DOHH2 (cell line): ENCODE data around the gene ZSWIM5.

Experiments used
- H3F3A ChIP-seq: fragments of 200-600 bp; sonication (generic), shearing (Covaris generic); 2 replicates; pipeline ENCODE4 v1.6.0; 2016; ENCODE audit warnings: antibody characterized with exemption, mild to moderate bottlenecking; ENCODE audit not compliant: control insufficient read depth, insufficient read depth
- H3K27ac ChIP-seq: fragments of 200-600 bp; sonication (generic); 2 replicates; pipeline ENCODE4 v1.5.1; 2014; ENCODE audit warnings: low read depth, mild to moderate bottlenecking, low read length, moderate library complexity
- H3K27me3 ChIP-seq: fragments of 200-600 bp; sonication (generic); 2 replicates; pipeline ENCODE4 v1.6.1; 2014; ENCODE audit warnings: mild to moderate bottlenecking, low read length, mixed read lengths; ENCODE audit not compliant: control insufficient read depth
- H3K36me3 ChIP-seq: fragments of 200-600 bp; sonication (generic); 2 replicates; pipeline ENCODE4 v1.6.1; 2014; ENCODE audit warnings: mild to moderate bottlenecking, low read length, moderate library complexity, mixed read lengths; ENCODE audit not compliant: control insufficient read depth
- H3K4me1 ChIP-seq: fragments of 200-600 bp; sonication (generic); 2 replicates; pipeline ENCODE4 v1.6.1; 2014; ENCODE audit warnings: mild to moderate bottlenecking, low read length, mixed read lengths; ENCODE audit not compliant: control insufficient read depth
- H3K4me2 ChIP-seq: fragments of 200-600 bp; sonication (generic); 2 replicates; pipeline ENCODE4 v1.6.0; 2014; ENCODE audit warnings: mild to moderate bottlenecking, low read length, moderate library complexity
- H3K4me3 ChIP-seq: fragments of 200-600 bp; sonication (generic); 2 replicates; pipeline ENCODE4 v1.5.1; 2014; ENCODE audit warnings: mild to moderate bottlenecking, low read length, mixed read lengths
- H3K79me2 ChIP-seq: fragments of 200-600 bp; sonication (generic); 2 replicates; pipeline ENCODE4 v1.6.1; 2014; ENCODE audit warnings: mild to moderate bottlenecking, low read length, mixed read lengths; ENCODE audit not compliant: control insufficient read depth
- H3K9me2 ChIP-seq: fragments of 200-600 bp; sonication (generic); replicated peaks from 2 replicates; pipeline ENCODE4 v1.6.1; 2014; ENCODE audit warnings: mild to moderate bottlenecking, low read length, mixed read lengths; ENCODE audit not compliant: control insufficient read depth
- H3K9me3 ChIP-seq: fragments of 200-600 bp; sonication (generic); 2 replicates; pipeline ENCODE4 v1.6.1; 2014; ENCODE audit warnings: antibody characterized with exemption, low read length, mixed read lengths; ENCODE audit not compliant: control insufficient read depth, insufficient read depth
- H4K20me1 ChIP-seq: fragments of 200-600 bp; sonication (generic); 2 replicates; pipeline ENCODE4 v1.6.0; 2014; ENCODE audit warnings: low read depth, mild to moderate bottlenecking, antibody characterized with exemption, low read length, moderate library complexity; ENCODE audit not compliant: control insufficient read depth, insufficient read depth
- EZH2phosphoT487 ChIP-seq: fragments of 200-600 bp; sonication (generic); IDR thresholded peaks from 2 replicates; pipeline ENCODE4 v1.6.1; 2017; ENCODE audit warnings: borderline replicate concordance, mild to moderate bottlenecking, antibody characterized with exemption, low read length, moderate library complexity, mixed read lengths
- TF ChIP-seq, protein P1 (sequence below): fragments of 200-600 bp; sonication (generic); IDR thresholded peaks from one replicate; pipeline ENCODE4 v1.5.1; 2014; ENCODE audit warnings: antibody characterized with exemption, mild to moderate bottlenecking, low read depth, low read length; ENCODE audit not compliant: poor library complexity, severe bottlenecking

Gene ZSWIM5

GRCh38 chr1:44995467-44996238 is 210.8 kb downstream of the ZSWIM5 start:
- H3K9me3 ChIP-seq, result no peaks in the 10 kb centered on the region
- H3K4me3 ChIP-seq, result no peak overlapping the region
- H3K4me2 ChIP-seq, result no peak overlapping the region
- no peaks in the 10 kb centered on the region for H3K4me1 ChIP-seq
- H3K27me3 ChIP-seq, result no peaks in the 10 kb centered on the region
- H3K27ac ChIP-seq, result no peak overlapping the region
- H3K36me3 ChIP-seq, result no peaks in the 10 kb centered on the region
- no peaks in the 10 kb centered on the region for H3K9me2 ChIP-seq
- TF ChIP-seq EZH2phosphoT487, result no peak
- TF ChIP-seq, protein P1, sequence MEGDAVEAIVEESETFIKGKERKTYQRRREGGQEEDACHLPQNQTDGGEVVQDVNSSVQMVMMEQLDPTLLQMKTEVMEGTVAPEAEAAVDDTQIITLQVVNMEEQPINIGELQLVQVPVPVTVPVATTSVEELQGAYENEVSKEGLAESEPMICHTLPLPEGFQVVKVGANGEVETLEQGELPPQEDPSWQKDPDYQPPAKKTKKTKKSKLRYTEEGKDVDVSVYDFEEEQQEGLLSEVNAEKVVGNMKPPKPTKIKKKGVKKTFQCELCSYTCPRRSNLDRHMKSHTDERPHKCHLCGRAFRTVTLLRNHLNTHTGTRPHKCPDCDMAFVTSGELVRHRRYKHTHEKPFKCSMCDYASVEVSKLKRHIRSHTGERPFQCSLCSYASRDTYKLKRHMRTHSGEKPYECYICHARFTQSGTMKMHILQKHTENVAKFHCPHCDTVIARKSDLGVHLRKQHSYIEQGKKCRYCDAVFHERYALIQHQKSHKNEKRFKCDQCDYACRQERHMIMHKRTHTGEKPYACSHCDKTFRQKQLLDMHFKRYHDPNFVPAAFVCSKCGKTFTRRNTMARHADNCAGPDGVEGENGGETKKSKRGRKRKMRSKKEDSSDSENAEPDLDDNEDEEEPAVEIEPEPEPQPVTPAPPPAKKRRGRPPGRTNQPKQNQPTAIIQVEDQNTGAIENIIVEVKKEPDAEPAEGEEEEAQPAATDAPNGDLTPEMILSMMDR, result no peak
- H3K79me2 ChIP-seq, result no peaks in the 10 kb centered on the region
- no peaks in the 10 kb centered on the region for H3F3A ChIP-seq
- no peaks in the 10 kb centered on the region for H4K20me1 ChIP-seq

GRCh38 chr1:44994309-44994898 is 212.0 kb downstream of the ZSWIM5 start:
- H3K27me3 ChIP-seq, result no peaks in the 10 kb centered on the region
- H3K36me3 ChIP-seq, result no peaks in the 10 kb centered on the region
- H3F3A ChIP-seq, result no peaks in the 10 kb centered on the region
- no peaks in the 10 kb centered on the region for H3K4me1 ChIP-seq
- no peak overlapping the region for H3K4me3 ChIP-seq
- no peaks in the 10 kb centered on the region for H3K9me3 ChIP-seq
- no peaks in the 10 kb centered on the region for H3K9me2 ChIP-seq
- no peak overlapping the region for H3K4me2 ChIP-seq
- TF ChIP-seq, protein P1, result no peak
- no peak for TF ChIP-seq EZH2phosphoT487
- H4K20me1 ChIP-seq, result no peaks in the 10 kb centered on the region
- H3K27ac ChIP-seq, result no peak overlapping the region
- H3K79me2 ChIP-seq, result no peaks in the 10 kb centered on the region

GRCh38 chr1:44988531-44989156 is 217.8 kb downstream of the ZSWIM5 start:
- H3K9me3 ChIP-seq, result no peaks in the 10 kb centered on the region
- H3F3A ChIP-seq, result no peaks in the 10 kb centered on the region
- no peaks in the 10 kb centered on the region for H4K20me1 ChIP-seq
- peaks cover 27% of the 10 kb centered on the region for H3K79me2 ChIP-seq
- TF ChIP-seq, protein P1, result no peak
- no peak overlapping the region for H3K4me2 ChIP-seq
- peaks cover 13% of the 10 kb centered on the region for H3K4me1 ChIP-seq
- no peaks in the 10 kb centered on the region; the same call in 1 of the 2 replicates for H3K36me3 ChIP-seq
- no peaks in the 10 kb centered on the region for H3K27me3 ChIP-seq
- no peaks in the 10 kb centered on the region for H3K9me2 ChIP-seq
- no peak overlapping the region for H3K4me3 ChIP-seq
- no peak overlapping the region for H3K27ac ChIP-seq
